HepG2 (cell line): ENCODE measurements around the gene AKT2.

Experiments used
- MTF2 ChIP-seq: sonication (generic); formaldehyde crosslinking; IDR thresholded peaks from 2 replicates; pipeline ENCODE4 v1.5.0; 2020; ENCODE audit warnings: missing genetic modification reagents, borderline replicate concordance
- TF ChIP-seq, protein P1 (sequence below): sonication (generic); formaldehyde crosslinking; IDR thresholded peaks from 2 replicates; pipeline ENCODE4 v1.5.0; 2020; ENCODE audit warnings: mild to moderate bottlenecking, missing genetic modification reagents, moderate library complexity

DNA sequence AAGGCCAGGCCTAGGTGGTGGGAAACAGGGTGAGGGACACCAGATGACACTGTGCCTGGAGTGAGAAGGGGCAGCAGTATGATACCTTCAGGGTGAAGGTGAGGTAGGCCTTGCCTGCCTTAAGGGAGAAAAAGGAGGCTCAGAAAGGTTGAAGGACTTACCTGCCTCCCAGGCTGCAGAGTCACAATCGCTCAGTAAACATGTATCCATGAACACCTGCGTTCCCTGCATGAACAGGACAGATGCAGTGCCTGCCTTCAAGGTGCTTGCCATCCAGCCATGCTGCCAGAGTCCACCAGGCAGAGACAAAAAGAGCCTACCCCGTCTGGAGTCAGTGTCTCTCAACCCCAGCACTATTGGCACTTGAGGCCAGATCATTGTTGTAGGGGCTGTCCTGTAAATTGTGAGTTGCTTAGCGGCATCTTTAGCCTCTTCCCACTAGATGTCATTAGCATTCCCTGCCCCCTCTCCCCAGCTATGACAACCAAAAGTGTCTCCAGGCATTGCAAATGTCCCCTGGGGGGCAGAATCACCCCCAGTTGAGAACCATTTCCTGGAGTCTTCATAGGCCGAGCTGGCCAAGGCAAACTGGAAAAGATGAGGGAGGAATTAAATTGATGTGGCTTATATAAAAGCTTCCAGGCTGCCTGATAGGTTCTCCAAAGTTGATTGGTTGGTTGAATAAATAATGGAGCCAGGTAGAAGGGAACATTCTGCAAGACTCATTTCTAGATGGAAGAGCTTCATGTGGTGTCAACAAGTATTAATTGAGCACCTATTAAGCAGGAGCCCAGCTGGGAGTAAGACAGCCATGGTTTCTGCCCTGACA is 92.2 kb downstream of the AKT2 start:
- TF ChIP-seq MTF2 (CRISPR knock-in tag): no peak
- TF ChIP-seq, protein P1, sequence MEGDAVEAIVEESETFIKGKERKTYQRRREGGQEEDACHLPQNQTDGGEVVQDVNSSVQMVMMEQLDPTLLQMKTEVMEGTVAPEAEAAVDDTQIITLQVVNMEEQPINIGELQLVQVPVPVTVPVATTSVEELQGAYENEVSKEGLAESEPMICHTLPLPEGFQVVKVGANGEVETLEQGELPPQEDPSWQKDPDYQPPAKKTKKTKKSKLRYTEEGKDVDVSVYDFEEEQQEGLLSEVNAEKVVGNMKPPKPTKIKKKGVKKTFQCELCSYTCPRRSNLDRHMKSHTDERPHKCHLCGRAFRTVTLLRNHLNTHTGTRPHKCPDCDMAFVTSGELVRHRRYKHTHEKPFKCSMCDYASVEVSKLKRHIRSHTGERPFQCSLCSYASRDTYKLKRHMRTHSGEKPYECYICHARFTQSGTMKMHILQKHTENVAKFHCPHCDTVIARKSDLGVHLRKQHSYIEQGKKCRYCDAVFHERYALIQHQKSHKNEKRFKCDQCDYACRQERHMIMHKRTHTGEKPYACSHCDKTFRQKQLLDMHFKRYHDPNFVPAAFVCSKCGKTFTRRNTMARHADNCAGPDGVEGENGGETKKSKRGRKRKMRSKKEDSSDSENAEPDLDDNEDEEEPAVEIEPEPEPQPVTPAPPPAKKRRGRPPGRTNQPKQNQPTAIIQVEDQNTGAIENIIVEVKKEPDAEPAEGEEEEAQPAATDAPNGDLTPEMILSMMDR (CRISPR knock-in tag): no peak
